Left hindlimb (tissue), 1 donor: ENCODE measurements around the gene CEPT1.
"Not testable (repeated sequence)": the region's sequence is repeated elsewhere in the genome, so short reads cannot be mapped to it uniquely, and the experiment has no call there.

Experiments used
- DNase-seq: peaks from one replicate; pipeline ENCODE4 v3.0.0-alpha.2; 2018

Gene CEPT1

GRCh38 chr1:111139956-111140679 is at the start of gene CEPT1, which contains the start of gene DRAM2:
Gene CEPT1 (plus strand): TSS chr1:111140223. CDS start chr1:111147715, 7,492 bp downstream.
Gene DRAM2 (minus strand): TSS chr1:111140093. CDS start chr1:111131554, 8,539 bp downstream.
- DNase-seq = peak; percentile 95

- not testable (repeated sequence) for DNase-seq
These were observed 44.6 kb upstream of the CEPT1 start for GRCh38 chr1:111095421-111095820.

GRCh38 chr1:111097356-111098099 is 42.5 kb upstream of the CEPT1 start:
- no peak for DNase-seq

- no peak for DNase-seq
These were observed 40.7 kb upstream of the CEPT1 start for GRCh38 chr1:111099289-111099688.

GRCh38 chr1:111101854-111102642 is 38.0 kb upstream of the CEPT1 start:
- DNase-seq = no peak

GRCh38 chr1:111104981-111105380 is 35.0 kb upstream of the CEPT1 start:
- DNase-seq = no peak

GRCh38 chr1:111110197-111110899 is 29.7 kb upstream of the CEPT1 start:
- no peak for DNase-seq

GRCh38 chr1:111116496-111116895 is 23.5 kb upstream of the CEPT1 start:
- DNase-seq = no peak

- DNase-seq = no peak
These were observed 13.7 kb upstream of the CEPT1 start for GRCh38 chr1:111126354-111126753.

GRCh38 chr1:111127923-111128643 is 11.9 kb upstream of the CEPT1 start:
- DNase-seq = no peak

GRCh38 chr1:111129376-111129775 is 10.6 kb upstream of the CEPT1 start:
- DNase-seq = no peak

- DNase-seq = no peak
These were observed 8.3 kb upstream of the CEPT1 start for GRCh38 chr1:111131693-111132092.

- DNase-seq = no peak
These were observed 6.2 kb upstream of the CEPT1 start for GRCh38 chr1:111133866-111134265.

- DNase-seq = no peak
These were observed 583 bp upstream of the CEPT1 start for GRCh38 chr1:111139324-111139955.

GRCh38 chr1:111140680-111140967 is 601 bp downstream of the CEPT1 start:
- no peak for DNase-seq

- DNase-seq = no peak
These were observed 1.5 kb downstream of the CEPT1 start for GRCh38 chr1:111141245-111142220.

GRCh38 chr1:111142356-111142975 is 2.4 kb downstream of the CEPT1 start:
- no peak for DNase-seq

GRCh38 chr1:111145542-111145941 is 5.5 kb downstream of the CEPT1 start:
- no peak for DNase-seq

- DNase-seq = no peak
These were observed 6.1 kb downstream of the CEPT1 start for GRCh38 chr1:111145963-111146768.
